IMR-90 (cell line): ENCODE results near the gene DDR1. TPM values are rescaled to one million over a fixed set of nuclear protein-coding genes. Genes with fewer than 3 reads are reported as not detected.

Experiments used
- ATAC-seq: fragments of 200-7000 bp; cut with Tn5 transposase; 2 replicates; pipeline ENCODE4 v1.9.1; 2020; ENCODE audit warnings: low read depth, mild to moderate bottlenecking, moderate library complexity
- BruUV-seq: library from RNA; stranded (reverse); fragments of 400-500 nt; replicated peaks from 2 replicates; lab custom pipeline; 2021; lab: Mats Ljungman, UMichigan
- CTCF ChIA-PET: fragments of 300-600 bp; formaldehyde crosslinking; extraction: SDS; loops from one replicate; lab custom pipeline; 2021; ENCODE audit warnings: antibody characterized with exemption; lab: Yijun Ruan, JAX
- POLR2A ChIA-PET: fragments of 300-600 bp; sonication (Branson Sonifier 250); formaldehyde crosslinking; loops from one replicate; lab custom pipeline; 2022; ENCODE audit warnings: antibody characterized with exemption; ENCODE audit not compliant: unreplicated experiment; lab: Charles Lee
- DNase-seq: peaks from one replicate; pipeline ENCODE4 v3.0.0; 2013
- H2AFZ ChIP-seq: replicated peaks from 2 replicates; pipeline ENCODE3; 2013; ENCODE audit warnings: low read length, mild to moderate bottlenecking; ENCODE audit not compliant: poor library complexity
- H2AK5ac ChIP-seq: 2 replicates; pipeline ENCODE4 v1.6.1; 2013; ENCODE audit warnings: low read depth, low read length, inconsistent platforms
- H2AK9ac ChIP-seq: replicated peaks from 2 replicates; pipeline ENCODE3; 2013; ENCODE audit warnings: mild to moderate bottlenecking, low read depth, low read length, moderate library complexity; ENCODE audit not compliant: poor library complexity
- H2BK120ac ChIP-seq: 2 replicates; pipeline ENCODE4 v1.6.1; 2013; ENCODE audit warnings: low read depth, low read length, inconsistent platforms
- H2BK15ac ChIP-seq: 3 replicates; pipeline ENCODE4 v1.6.1; 2013; ENCODE audit warnings: low read depth, low read length, inconsistent platforms
- H2BK20ac ChIP-seq: 2 replicates; pipeline ENCODE4 v1.6.1; 2013; ENCODE audit warnings: low read depth, mild to moderate bottlenecking, inconsistent platforms, low read length, moderate library complexity
- H2BK5ac ChIP-seq: 2 replicates; pipeline ENCODE4 v1.6.1; 2013; ENCODE audit warnings: mild to moderate bottlenecking, low read depth, low read length, inconsistent platforms; ENCODE audit not compliant: poor library complexity, severe bottlenecking
- H3K14ac ChIP-seq: replicated peaks from 2 replicates; pipeline ENCODE4 v1.6.1; 2013; ENCODE audit warnings: low read depth, low read length, inconsistent platforms
- H3K18ac ChIP-seq: 2 replicates; pipeline ENCODE4 v1.6.1; 2013; ENCODE audit warnings: low read depth, low read length, control low read depth
- H3K23ac ChIP-seq: 2 replicates; pipeline ENCODE4 v1.6.1; 2013; ENCODE audit warnings: low read depth, low read length, inconsistent platforms
- H3K27ac ChIP-seq: 2 replicates; pipeline ENCODE4 v1.5.1; 2013; ENCODE audit warnings: mild to moderate bottlenecking, control low read depth, low read length; ENCODE audit not compliant: insufficient read depth
- H3K27me3 ChIP-seq: 2 replicates; pipeline ENCODE4 v1.6.1; 2013; ENCODE audit warnings: low read length; ENCODE audit not compliant: control insufficient read depth, insufficient read depth
- H3K36me3 ChIP-seq: 2 replicates; pipeline ENCODE4 v1.6.1; 2013; ENCODE audit warnings: low read length, mixed read lengths; ENCODE audit not compliant: control insufficient read depth, insufficient read depth
- H3K4ac ChIP-seq: 2 replicates; pipeline ENCODE4 v1.6.1; 2013; ENCODE audit warnings: low read depth, low read length, inconsistent platforms
- H3K4me1 ChIP-seq: 2 replicates; pipeline ENCODE4 v1.6.1; 2013; ENCODE audit warnings: low read length, mixed read lengths; ENCODE audit not compliant: control insufficient read depth, insufficient read depth
- H3K4me2 ChIP-seq: 2 replicates; pipeline ENCODE4 v1.6.1; 2013; ENCODE audit warnings: low read depth, mild to moderate bottlenecking, control low read depth, low read length, moderate library complexity
- H3K4me3 ChIP-seq: 2 replicates; pipeline ENCODE4 v1.5.1; 2013; ENCODE audit warnings: low read depth, mild to moderate bottlenecking, control low read depth, low read length, moderate library complexity; ENCODE audit not compliant: insufficient read depth
- H3K56ac ChIP-seq: 2 replicates; pipeline ENCODE4 v1.6.1; 2013; ENCODE audit warnings: low read length, inconsistent platforms; ENCODE audit not compliant: insufficient read depth; ENCODE audit errors: extremely low read depth
- H3K79me1 ChIP-seq, 2 experiments: 2 replicates each; pipeline ENCODE4 v1.6.1; 2013; ENCODE audit warnings: low read length in 2 of 2, inconsistent platforms in 1 of 2, low read depth in 1 of 2
- H3K9ac ChIP-seq: 2 replicates; pipeline ENCODE4 v1.6.1; 2013; ENCODE audit warnings: low read depth, low read length, control low read depth
- H3K9me1 ChIP-seq: 2 replicates; pipeline ENCODE4 v1.6.1; 2013; ENCODE audit warnings: low read length, inconsistent platforms; ENCODE audit not compliant: insufficient read depth
- H3K9me3 ChIP-seq: 2 replicates; pipeline ENCODE4 v1.6.1; 2013; ENCODE audit warnings: low read length; ENCODE audit not compliant: control insufficient read depth, insufficient read depth
- H4K20me1 ChIP-seq: 2 replicates; pipeline ENCODE4 v1.6.1; 2013; ENCODE audit warnings: low read length, inconsistent platforms; ENCODE audit not compliant: insufficient read depth
- H4K5ac ChIP-seq: 2 replicates; pipeline ENCODE4 v1.6.1; 2013; ENCODE audit warnings: mild to moderate bottlenecking, low read depth, low read length, control low read depth
- H4K8ac ChIP-seq, 2 experiments: 2 replicates each; pipeline ENCODE4 v1.6.1; 2013; ENCODE audit warnings: low read depth in 2 of 2, low read length in 2 of 2, control low read depth in 1 of 2, inconsistent platforms in 1 of 2
- H4K91ac ChIP-seq: 2 replicates; pipeline ENCODE4 v1.6.1; 2013; ENCODE audit warnings: low read depth, low read length, inconsistent platforms; ENCODE audit not compliant: insufficient read depth
- CEBPB ChIP-seq: IDR thresholded peaks from 2 replicates; pipeline ENCODE4 v1.6.1; 2012; ENCODE audit warnings: low read depth, low read length, improper control_type of control experiment
- CTCF ChIP-seq: conservative IDR thresholded peaks from 2 replicates; pipeline ENCODE4 v1.5.1; 2012; ENCODE audit warnings: mild to moderate bottlenecking, low read depth, low read length, improper control_type of control experiment
- ELK1 ChIP-seq: fragments of 150-350 bp; IDR thresholded peaks from 2 replicates; pipeline ENCODE4 v1.6.1; 2016; ENCODE audit warnings: low read depth, mild to moderate bottlenecking, low read length, moderate library complexity, borderline replicate concordance
- MXI1 ChIP-seq: IDR thresholded peaks from 2 replicates; pipeline ENCODE4 v1.6.1; 2012; ENCODE audit warnings: low read depth, mild to moderate bottlenecking, low read length, moderate library complexity, borderline replicate concordance
- RFX5 ChIP-seq: IDR thresholded peaks from 2 replicates; pipeline ENCODE4 v1.8.0; 2012; ENCODE audit warnings: low read depth, mild to moderate bottlenecking, low read length, moderate library complexity
- WGBS, 2 experiments: methylation state at CpG; one replicate each; pipeline versions ENCODE4 v1.1.5 to v1.1.7; 2013; ENCODE audit warnings: missing lambda C conversion rate in 2 of 2; ENCODE audit not compliant: insufficient read length in 1 of 2; ENCODE audit errors: extremely low coverage in 2 of 2; 5-methylcytosine and 5-hydroxymethylcytosine counted together
- dilution Hi-C: fragments of 300-500 bp; cut with HindIII; formaldehyde crosslinking; loops from one replicate; pipeline ENCODE4 v1.14.3; 2018; ENCODE audit warnings: low sequenced_read_pairs; ENCODE audit not compliant: unreplicated experiment
- in situ Hi-C: fragments of 300-500 bp; cut with MboI; formaldehyde crosslinking; loops from 3 replicates; pipeline ENCODE4 v1.14.3; 2019; ENCODE audit warnings: low sequenced_read_pairs, inconsistent platforms, mixed read lengths
- intact Hi-C: fragments of 100-400 bp; cut with micrococcal nuclease; formaldehyde crosslinking; loops from 2 replicates; pipeline ENCODE4 v1.10.0; 2022
- polyA plus RNA-seq, 3 experiments: library from polyadenylated mRNA; depleted of rRNA; stranded (reverse); fragments of >200 nt; gene quantifications; 2 replicates each; pipeline ENCODE4 v1.2.3, GENCODE V29; 2012; ENCODE audit warnings: low replicate concordance in 1 of 3
- total RNA-seq: library from RNA; depleted of rRNA; stranded (reverse); fragments of >200 nt; gene quantifications from 2 replicates; pipeline ENCODE4 v1.2.3, GENCODE V29; 2012

Gene DDR1
- total and polyA plus RNA-seq, 2 of the 4 experiments (the other 2 are of a cell fraction): 5.6 to 19.6 TPM

GRCh38 chr6:30854285-30855040, 29.9 kb upstream of the DDR1 start:
- no peak overlapping the region for H4K91ac ChIP-seq
- no peak overlapping the region for H4K8ac ChIP-seq
- no peak overlapping the region for H2AK9ac ChIP-seq
- ATAC-seq: no peak
- no peak overlapping the region for H3K4ac ChIP-seq
- H4K5ac ChIP-seq: no peak overlapping the region
- in situ Hi-C loops: no loop called here
- no peak overlapping the region for H2AFZ ChIP-seq
- no peaks in the 10 kb centered on the region for H4K20me1 ChIP-seq
- no peaks in the 10 kb centered on the region for H3K79me1 ChIP-seq
- BruUV-seq: no TSS peak
- H3K4me2 ChIP-seq: no peak overlapping the region
- ChIA-PET CTCF (no interaction called here), POLR2A (interaction anchor here (0.6 kb wide), 1 partner anchor 27 kb away, joined by 4 read pairs; no protein-coding TSS in a partner anchor)
- WGBS, 2 experiments: no CpG with 5 or more reads among the region's 5 CpGs
- H3K18ac ChIP-seq: no peak overlapping the region
- H3K27me3 ChIP-seq: peaks cover 28% of the 10 kb centered on the region
- H3K9ac ChIP-seq: no peak overlapping the region
- no peak overlapping the region for H3K23ac ChIP-seq
- no peak for DNase-seq
- no peak overlapping the region for H3K27ac ChIP-seq
- no peak overlapping the region for H3K14ac ChIP-seq
- H3K9me1 ChIP-seq: no peaks in the 10 kb centered on the region
- no peak overlapping the region for H3K4me3 ChIP-seq
- H3K36me3 ChIP-seq: no peaks in the 10 kb centered on the region
- H3K9me3 ChIP-seq: peaks cover 7% of the 10 kb centered on the region
- H3K4me1 ChIP-seq: no peaks in the 10 kb centered on the region
- H2BK20ac ChIP-seq: no peak overlapping the region
- no peak overlapping the region for H2AK5ac ChIP-seq
- no peak overlapping the region for H2BK120ac ChIP-seq
- intact Hi-C loops: no loop called here
- H2BK5ac ChIP-seq: no peak overlapping the region
- TF ChIP-seq RFX5 (no peak), ELK1 (no peak), MXI1 (no peak), CEBPB (no peak), CTCF (no peak)
- dilution Hi-C loops: no loop called here
- no peak overlapping the region for H3K56ac ChIP-seq
- no peak overlapping the region for H2BK15ac ChIP-seq
